WTC11 (cell line): Measurements from ENCODE around the gene OTUB2. TPM values are rescaled to one million over a fixed set of nuclear protein-coding genes. Genes with fewer than 3 reads are reported as not detected.

ENCODE experiments used
- ATAC-seq: fragments of 200-7000 bp; cut with Tn5 transposase; 2 replicates; pipeline ENCODE4 v1.10.0; 2021; ENCODE audit warnings: mild to moderate bottlenecking, moderate library complexity
- CTCF ChIA-PET: fragments of 300-600 bp; sonication (Branson Sonifier 250); formaldehyde crosslinking; loops from one replicate; lab custom pipeline; 2021; ENCODE audit warnings: antibody characterized with exemption; lab: Charles Lee
- POLR2A ChIA-PET: fragments of 350-600 bp; sonication (Branson Sonifier 250); formaldehyde crosslinking; loops from one replicate; lab custom pipeline; 2021; ENCODE audit warnings: antibody characterized with exemption; lab: Charles Lee
- DNase-seq: peaks from one replicate; pipeline ENCODE4 v3.0.0; 2021; ENCODE audit warnings: low spot score
- H3K27ac Mint-ChIP-seq: 2 replicates; pipeline ENCODE4 v1.8.0; 2021; ENCODE audit warnings: mixed read lengths
- H3K27me3 Mint-ChIP-seq: 2 replicates; pipeline ENCODE4 v1.8.0; 2021; ENCODE audit warnings: low read depth, mild to moderate bottlenecking, moderate library complexity, mixed read lengths
- H3K36me3 Mint-ChIP-seq: 2 replicates; pipeline ENCODE4 v1.8.0; 2021; ENCODE audit warnings: mixed read lengths
- H3K4me1 Mint-ChIP-seq: 2 replicates; pipeline ENCODE4 v1.8.0; 2022; ENCODE audit warnings: mixed read lengths
- H3K4me3 Mint-ChIP-seq: 2 replicates; pipeline ENCODE4 v1.8.0; 2021; ENCODE audit warnings: mild to moderate bottlenecking, moderate library complexity, mixed read lengths
- H3K9me3 Mint-ChIP-seq: 2 replicates; pipeline ENCODE4 v1.8.0; 2021; ENCODE audit warnings: mixed read lengths
- CBFB ChIP-seq: sonication (generic); formaldehyde crosslinking; IDR thresholded peaks from 2 replicates; pipeline ENCODE4 v1.8.1; 2022; ENCODE audit warnings: mild to moderate bottlenecking, low read depth, missing genetic modification reagents
- ESRRA ChIP-seq: sonication (generic); formaldehyde crosslinking; IDR thresholded peaks from 2 replicates; pipeline ENCODE4 v1.8.1; 2022; ENCODE audit warnings: mild to moderate bottlenecking, missing genetic modification reagents, borderline replicate concordance
- GABPB1 ChIP-seq: sonication (generic); formaldehyde crosslinking; IDR thresholded peaks from 2 replicates; pipeline ENCODE4 v1.8.1; 2023; ENCODE audit warnings: mild to moderate bottlenecking, missing genetic modification reagents
- IRF2 ChIP-seq: sonication (generic); formaldehyde crosslinking; IDR thresholded peaks from 2 replicates; pipeline ENCODE4 v1.8.0; 2022; ENCODE audit warnings: low read depth, missing genetic modification reagents, borderline replicate concordance
- JAZF1 ChIP-seq: fragments of 250-450 bp; sonication (Bioruptor Pico); IDR thresholded peaks from 2 replicates; pipeline ENCODE4 v1.9.0; 2021; ENCODE audit warnings: moderate library complexity, mild to moderate bottlenecking, inconsistent platforms
- KAT7 ChIP-seq: sonication (generic); formaldehyde crosslinking; IDR thresholded peaks from 2 replicates; pipeline ENCODE4 v1.8.1; 2023; ENCODE audit warnings: missing genetic modification reagents, mild to moderate bottlenecking, borderline replicate concordance
- NR2C2 ChIP-seq: sonication (generic); formaldehyde crosslinking; IDR thresholded peaks from 2 replicates; pipeline ENCODE4 v1.8.0; 2022; ENCODE audit warnings: mild to moderate bottlenecking, missing genetic modification reagents
- TP53 ChIP-seq: sonication (generic); formaldehyde crosslinking; IDR thresholded peaks from 2 replicates; pipeline ENCODE4 v1.8.1; 2023; ENCODE audit warnings: mild to moderate bottlenecking, missing genetic modification reagents
- ZNF138 ChIP-seq: sonication (generic); formaldehyde crosslinking; conservative IDR thresholded peaks from 2 replicates; pipeline ENCODE4 v1.8.1; 2022; ENCODE audit warnings: mild to moderate bottlenecking, moderate library complexity, missing genetic modification reagents
- total RNA-seq: library from RNA; stranded (reverse); gene quantifications from 3 replicates; pipeline ENCODE4 v1.2.3, GENCODE V29; 2021
- TF ChIP-seq, protein P1 (sequence below): sonication (generic); formaldehyde crosslinking; IDR thresholded peaks from 2 replicates; pipeline ENCODE4 v1.8.1; 2023; ENCODE audit warnings: mild to moderate bottlenecking, missing genetic modification reagents
- TF ChIP-seq, protein P2 (sequence below): sonication (generic); formaldehyde crosslinking; IDR thresholded peaks from 2 replicates; pipeline ENCODE4 v1.8.1; 2022; ENCODE audit warnings: low read depth, mild to moderate bottlenecking, moderate library complexity, missing genetic modification reagents, borderline replicate concordance
- TF ChIP-seq, protein P3 (sequence below): fragments of 250-450 bp; sonication (Bioruptor Pico); IDR thresholded peaks from 2 replicates; pipeline ENCODE4 v1.9.0; 2021; ENCODE audit warnings: mild to moderate bottlenecking
- TF ChIP-seq, protein P4 (sequence below): fragments of 250-450 bp; sonication (Bioruptor Pico); conservative IDR thresholded peaks from 2 replicates; pipeline ENCODE4 v1.9.0; 2021; ENCODE audit warnings: mild to moderate bottlenecking

Gene OTUB2
- total RNA-seq, 1 experiment from 2014 or later, result 3.5 TPM

DNA sequence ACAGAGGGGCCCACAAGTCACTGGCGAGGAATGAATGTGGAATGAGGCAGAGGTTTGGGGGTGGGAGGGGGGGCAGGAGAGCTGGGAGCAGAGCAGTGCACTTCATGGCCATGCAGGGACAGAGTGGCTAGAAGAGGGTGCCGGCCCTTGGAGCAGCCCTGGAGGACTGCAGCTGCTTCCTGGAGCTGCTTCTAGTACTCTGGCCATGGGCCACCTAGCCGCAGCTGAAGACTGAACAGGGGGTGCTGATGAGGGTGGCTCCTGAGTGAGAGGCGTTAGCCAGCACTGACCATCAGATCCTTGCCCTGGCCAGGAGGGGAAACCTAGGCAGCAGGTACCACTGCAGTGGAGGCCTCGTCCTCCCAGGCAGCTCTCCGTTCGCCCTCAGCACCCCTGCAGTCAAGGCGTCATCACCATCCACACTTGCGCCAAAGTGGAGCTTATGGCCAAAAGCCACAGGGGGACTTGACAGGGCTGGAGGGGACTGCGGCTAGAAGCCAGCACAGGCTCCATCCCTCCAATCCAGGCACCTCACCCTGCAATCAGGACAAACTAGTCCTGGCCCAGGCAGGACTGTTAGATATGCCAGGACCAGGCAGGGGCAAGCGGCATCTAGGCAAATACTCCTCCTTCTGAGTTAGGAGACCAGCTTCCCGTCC is 16.4 kb downstream of the OTUB2 start (continued):
- no peak for TF ChIP-seq GABPB1 (CRISPR knock-in tag)
- TF ChIP-seq, protein P1, sequence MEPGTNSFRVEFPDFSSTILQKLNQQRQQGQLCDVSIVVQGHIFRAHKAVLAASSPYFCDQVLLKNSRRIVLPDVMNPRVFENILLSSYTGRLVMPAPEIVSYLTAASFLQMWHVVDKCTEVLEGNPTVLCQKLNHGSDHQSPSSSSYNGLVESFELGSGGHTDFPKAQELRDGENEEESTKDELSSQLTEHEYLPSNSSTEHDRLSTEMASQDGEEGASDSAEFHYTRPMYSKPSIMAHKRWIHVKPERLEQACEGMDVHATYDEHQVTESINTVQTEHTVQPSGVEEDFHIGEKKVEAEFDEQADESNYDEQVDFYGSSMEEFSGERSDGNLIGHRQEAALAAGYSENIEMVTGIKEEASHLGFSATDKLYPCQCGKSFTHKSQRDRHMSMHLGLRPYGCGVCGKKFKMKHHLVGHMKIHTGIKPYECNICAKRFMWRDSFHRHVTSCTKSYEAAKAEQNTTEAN (CRISPR knock-in tag), result no peak

DNA sequence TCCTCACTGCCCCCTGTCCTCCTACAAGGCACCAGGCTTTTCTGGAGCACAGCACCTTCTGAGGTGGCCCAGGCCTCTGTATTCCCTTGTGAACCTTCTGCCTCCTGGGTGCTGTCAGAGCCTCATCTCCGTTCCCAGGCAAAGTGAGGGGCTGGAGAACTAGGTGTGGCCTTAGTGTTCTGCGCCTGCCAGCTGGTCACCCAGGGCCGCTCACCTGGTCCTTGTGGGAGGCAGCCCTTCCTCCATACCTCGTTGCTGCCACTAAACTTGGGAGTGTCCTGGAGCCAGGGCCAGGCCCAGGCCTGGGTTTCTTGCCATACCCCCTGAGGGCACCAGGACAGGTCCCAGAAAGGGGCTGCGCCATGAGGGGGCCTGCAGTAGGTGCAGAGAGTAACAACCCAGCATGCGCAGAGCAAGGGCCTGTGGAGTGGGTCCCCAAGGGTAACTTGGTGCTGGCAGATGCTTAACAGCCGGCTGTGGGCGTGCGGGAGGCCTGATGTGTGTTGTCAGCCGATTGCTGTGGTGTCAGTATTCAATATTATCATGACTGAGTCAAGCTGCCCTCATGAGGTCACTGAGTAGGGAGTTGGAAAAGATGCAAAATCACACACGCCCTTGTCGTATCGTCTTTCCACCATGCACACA is 17.1 kb downstream of the OTUB2 start:
- Mint-ChIP-seq H3K27me3 (no peaks in the 10 kb centered on the region), H3K9me3 (no peaks in the 10 kb centered on the region), H3K4me1 (no peaks in the 10 kb centered on the region; the same call in 1 of the 2 replicates), H3K36me3 (peaks cover 22% of the 10 kb centered on the region), H3K27ac (no peak overlapping the region), H3K4me3 (no peak overlapping the region)
- TF ChIP-seq ESRRA (no peak), NR2C2 (CRISPR knock-in tag) (no peak), CBFB (CRISPR knock-in tag) (no peak), ZNF138 (CRISPR knock-in tag) (no peak), TP53 (no peak), JAZF1 (CRISPR knock-in tag) (no peak), KAT7 (CRISPR knock-in tag) (no peak)
- TF ChIP-seq, protein P2, sequence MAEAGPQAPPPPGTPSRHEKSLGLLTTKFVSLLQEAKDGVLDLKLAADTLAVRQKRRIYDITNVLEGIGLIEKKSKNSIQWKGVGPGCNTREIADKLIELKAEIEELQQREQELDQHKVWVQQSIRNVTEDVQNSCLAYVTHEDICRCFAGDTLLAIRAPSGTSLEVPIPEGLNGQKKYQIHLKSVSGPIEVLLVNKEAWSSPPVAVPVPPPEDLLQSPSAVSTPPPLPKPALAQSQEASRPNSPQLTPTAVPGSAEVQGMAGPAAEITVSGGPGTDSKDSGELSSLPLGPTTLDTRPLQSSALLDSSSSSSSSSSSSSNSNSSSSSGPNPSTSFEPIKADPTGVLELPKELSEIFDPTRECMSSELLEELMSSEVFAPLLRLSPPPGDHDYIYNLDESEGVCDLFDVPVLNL, result no peak
- no peak for DNase-seq
- no peak for ATAC-seq
- CTCF ChIA-PET, result interaction anchor here (1.9 to 2.7 kb wide), 3 partner anchors 86 to 103 kb away, joined by 6 to 13 read pairs (median 11); partner anchors contain the start of gene IFI27L2
- POLR2A ChIA-PET, result no interaction called here

DNA sequence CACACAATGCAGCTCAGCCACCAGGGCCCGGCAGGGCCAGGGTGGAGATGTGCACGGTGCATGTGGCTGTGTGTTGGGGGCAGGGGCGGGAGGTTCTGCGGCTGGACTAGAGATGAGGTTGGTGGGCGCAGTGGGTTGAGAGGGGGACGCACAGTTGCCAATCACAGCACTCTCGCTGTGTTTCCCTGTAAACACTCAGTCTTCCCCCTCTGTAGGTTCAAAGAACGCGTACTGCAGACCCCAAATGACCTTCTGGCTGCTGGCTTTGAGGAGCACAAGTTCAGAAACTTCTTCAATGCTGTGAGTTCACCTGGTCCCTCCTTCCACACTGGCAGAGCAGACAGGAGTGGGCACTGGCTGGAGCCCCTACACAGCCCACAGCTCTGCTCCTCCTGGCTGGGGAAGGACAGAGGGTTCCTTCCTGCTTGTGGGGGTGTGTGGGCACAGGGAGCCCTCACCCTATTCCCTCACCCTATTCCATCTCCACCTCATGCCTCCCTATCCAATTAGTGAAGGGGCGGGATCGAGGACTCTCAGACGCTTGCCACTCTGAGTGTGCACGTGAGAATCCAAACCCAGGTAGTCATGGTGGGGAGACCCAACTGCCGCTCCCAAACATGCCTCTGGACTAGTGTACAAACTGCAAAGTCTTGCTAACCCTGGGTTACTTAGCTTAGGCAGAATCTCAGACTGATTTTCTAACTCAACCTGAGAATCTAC is 17.8 kb downstream of the OTUB2 start:
- Mint-ChIP-seq H3K36me3 (peaks cover 25% of the 10 kb centered on the region), H3K9me3 (no peaks in the 10 kb centered on the region), H3K27me3 (no peaks in the 10 kb centered on the region), H3K4me1 (no peaks in the 10 kb centered on the region; the same call in 1 of the 2 replicates), H3K27ac (no peak overlapping the region), H3K4me3 (no peak overlapping the region)
- ATAC-seq, result no peak
- TF ChIP-seq, protein P3, sequence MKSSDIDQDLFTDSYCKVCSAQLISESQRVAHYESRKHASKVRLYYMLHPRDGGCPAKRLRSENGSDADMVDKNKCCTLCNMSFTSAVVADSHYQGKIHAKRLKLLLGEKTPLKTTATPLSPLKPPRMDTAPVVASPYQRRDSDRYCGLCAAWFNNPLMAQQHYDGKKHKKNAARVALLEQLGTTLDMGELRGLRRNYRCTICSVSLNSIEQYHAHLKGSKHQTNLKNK, result no peak
- no peak for TF ChIP-seq IRF2 (CRISPR knock-in tag)
- TF ChIP-seq, protein P4, sequence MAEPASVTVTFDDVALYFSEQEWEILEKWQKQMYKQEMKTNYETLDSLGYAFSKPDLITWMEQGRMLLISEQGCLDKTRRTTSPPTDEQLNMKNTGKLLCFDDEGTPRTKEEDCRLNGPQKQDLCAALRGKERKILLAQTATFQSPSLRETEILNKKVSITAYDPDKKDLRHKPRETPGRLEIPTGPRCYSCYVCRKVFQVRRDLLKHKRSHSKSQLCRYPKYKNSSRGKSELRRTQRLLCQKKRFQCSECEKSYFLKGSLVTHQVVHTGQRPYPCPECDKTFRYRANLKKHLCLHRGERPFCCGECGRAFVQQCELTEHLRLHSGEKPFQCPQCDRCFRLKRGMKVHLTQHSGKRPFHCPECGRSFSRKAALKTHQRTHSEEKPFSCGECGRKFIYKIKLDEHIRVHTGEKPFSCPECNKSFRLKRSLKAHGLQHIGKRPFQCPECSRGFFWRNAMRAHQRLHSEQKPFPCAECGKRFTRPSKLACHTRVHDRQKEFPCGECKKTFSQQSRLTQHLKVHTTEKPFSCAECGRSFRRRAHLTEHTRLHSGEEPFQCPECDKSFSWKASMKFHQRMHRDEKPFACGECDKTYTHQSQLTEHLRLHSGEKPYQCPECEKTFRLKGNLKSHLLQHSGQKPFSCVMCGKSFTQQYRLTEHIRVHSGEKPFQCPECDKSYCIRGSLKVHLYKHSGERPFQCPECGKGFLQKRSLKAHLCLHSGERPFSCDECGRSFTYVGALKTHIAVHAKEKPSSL (CRISPR knock-in tag), result no peak
- no peak for DNase-seq
- ChIA-PET CTCF (interaction anchor here (1.3 to 2.7 kb wide), 2 partner anchors 93 kb away, joined by 5 to 13 read pairs; no protein-coding TSS in a partner anchor), POLR2A (no interaction called here)
